SU-DHL-6 (cell line): ENCODE results near the gene BAHCC1.

Experiments
- H2AFZ ChIP-seq: fragments of 200-600 bp; sonication (generic); 2 replicates; pipeline ENCODE4 v1.6.1; 2014; ENCODE audit warnings: low read depth, mild to moderate bottlenecking, moderate library complexity, mixed read lengths, antibody characterized with exemption, low read length; ENCODE audit not compliant: severe bottlenecking
- H3F3A ChIP-seq: fragments of 200-600 bp; shearing (Covaris generic); 2 replicates; pipeline ENCODE4 v1.6.0; 2016; ENCODE audit warnings: antibody characterized with exemption, mild to moderate bottlenecking; ENCODE audit not compliant: insufficient read depth
- H3K27ac ChIP-seq: fragments of 200-600 bp; sonication (generic); 2 replicates; pipeline ENCODE4 v1.5.1; 2016; ENCODE audit warnings: low read depth, mild to moderate bottlenecking, low read length, moderate library complexity, mixed read lengths
- H3K27me3 ChIP-seq: fragments of 200-600 bp; sonication (generic), shearing (Covaris generic); 2 replicates; pipeline ENCODE4 v1.6.0; 2014; ENCODE audit warnings: mild to moderate bottlenecking, low read length
- H3K36me3 ChIP-seq: fragments of 200-600 bp; sonication (generic); 2 replicates; pipeline ENCODE4 v1.6.1; 2014; ENCODE audit warnings: mild to moderate bottlenecking, low read length, mixed read lengths
- H3K4me2 ChIP-seq: fragments of 300-600, 200-600 bp; shearing (Covaris generic), sonication (generic); 2 replicates; pipeline ENCODE4 v1.6.0; 2014; ENCODE audit warnings: low read length, low read depth, mild to moderate bottlenecking; ENCODE audit not compliant: poor library complexity, severe bottlenecking
- H3K4me3 ChIP-seq: fragments of 200-600 bp; sonication (generic); 2 replicates; pipeline ENCODE4 v1.5.1; 2014; ENCODE audit warnings: antibody characterized with exemption, low read length, mild to moderate bottlenecking, mixed read lengths; ENCODE audit not compliant: insufficient read depth, poor library complexity, severe bottlenecking
- H3K79me2 ChIP-seq: fragments of 200-600 bp; sonication (generic); 2 replicates; pipeline ENCODE4 v1.6.1; 2014; ENCODE audit warnings: mild to moderate bottlenecking, low read length, moderate library complexity; ENCODE audit not compliant: insufficient read depth
- H3K9ac ChIP-seq: fragments of 200-600 bp; sonication (generic); 2 replicates; pipeline ENCODE4 v1.7.0; 2014; ENCODE audit warnings: mild to moderate bottlenecking, low read length
- H3K9me2 ChIP-seq: fragments of 200-600 bp; sonication (generic); replicated peaks from 2 replicates; pipeline ENCODE4 v1.6.1; 2014; ENCODE audit warnings: low read length; ENCODE audit not compliant: insufficient read depth
- H3K9me3 ChIP-seq: fragments of 200-600 bp; sonication (generic); 2 replicates; pipeline ENCODE4 v1.6.1; 2014; ENCODE audit warnings: low read length, mixed read lengths; ENCODE audit not compliant: insufficient read depth
- H4K20me1 ChIP-seq: fragments of 200-600 bp; sonication (generic); 2 replicates; pipeline ENCODE4 v1.6.1; 2014; ENCODE audit warnings: low read depth, mild to moderate bottlenecking, antibody characterized with exemption, low read length, moderate library complexity, mixed read lengths
- CTCF ChIP-seq: fragments of 200-600 bp; sonication (generic); IDR thresholded peaks from one replicate; pipeline ENCODE4 v1.5.1; 2017; ENCODE audit warnings: antibody characterized with exemption, mild to moderate bottlenecking, low read length, moderate library complexity; ENCODE audit not compliant: insufficient read depth, poor library complexity, severe bottlenecking
- EZH2phosphoT487 ChIP-seq: fragments of 200-600 bp; sonication (generic), shearing (Covaris generic); conservative IDR thresholded peaks from 2 replicates; pipeline ENCODE4 v1.6.1; 2018; ENCODE audit warnings: mild to moderate bottlenecking, antibody characterized with exemption, low read length, moderate library complexity, mixed read lengths

Gene BAHCC1

GRCh38 chr17:81453712-81454111 lies 58.5 kb downstream of the BAHCC1 start:
- H3K9me3 ChIP-seq = no peaks in the 10 kb centered on the region
- H3K36me3 ChIP-seq = no peaks in the 10 kb centered on the region
- no peak overlapping the region for H2AFZ ChIP-seq
- TF ChIP-seq CTCF = no peak
- no peak for TF ChIP-seq EZH2phosphoT487
- no peaks in the 10 kb centered on the region for H4K20me1 ChIP-seq
- H3K4me3 ChIP-seq = no peak overlapping the region
- H3K4me2 ChIP-seq = no peak overlapping the region
- no peak overlapping the region for H3K27ac ChIP-seq
- H3K27me3 ChIP-seq = no peaks in the 10 kb centered on the region
- no peak overlapping the region for H3K9ac ChIP-seq
- H3K79me2 ChIP-seq = no peaks in the 10 kb centered on the region
- H3K9me2 ChIP-seq = no peaks in the 10 kb centered on the region
- H3F3A ChIP-seq = no peaks in the 10 kb centered on the region

GRCh38 chr17:81454473-81454872 lies 59.2 kb downstream of the BAHCC1 start:
- Histone ChIP-seq H3F3A (no peaks in the 10 kb centered on the region), H3K27ac (no peak overlapping the region), H2AFZ (no peak overlapping the region), H3K9ac (no peak overlapping the region), H4K20me1 (no peaks in the 10 kb centered on the region), H3K27me3 (no peaks in the 10 kb centered on the region), H3K9me2 (no peaks in the 10 kb centered on the region), H3K36me3 (no peaks in the 10 kb centered on the region), H3K4me2 (no peak overlapping the region), H3K4me3 (no peak overlapping the region), H3K9me3 (no peaks in the 10 kb centered on the region), H3K79me2 (no peaks in the 10 kb centered on the region)
- TF ChIP-seq CTCF (no peak), EZH2phosphoT487 (no peak)

- Histone ChIP-seq H3K4me3 (no peak overlapping the region), H4K20me1 (no peaks in the 10 kb centered on the region), H3K79me2 (no peaks in the 10 kb centered on the region), H3K27ac (no peak overlapping the region), H3K9ac (no peak overlapping the region), H3K36me3 (no peaks in the 10 kb centered on the region), H2AFZ (no peak overlapping the region), H3K4me2 (no peak overlapping the region), H3K9me3 (no peaks in the 10 kb centered on the region), H3F3A (no peaks in the 10 kb centered on the region), H3K9me2 (no peaks in the 10 kb centered on the region), H3K27me3 (no peaks in the 10 kb centered on the region)
- TF ChIP-seq EZH2phosphoT487 = no peak
Measured at GRCh38 chr17:81455387-81455786, 60.1 kb downstream of the BAHCC1 start.

GRCh38 chr17:81456091-81456490 lies 60.8 kb downstream of the BAHCC1 start:
- no peaks in the 10 kb centered on the region for H3K9me3 ChIP-seq
- no peaks in the 10 kb centered on the region for H3K27me3 ChIP-seq
- no peak overlapping the region for H3K27ac ChIP-seq
- H3F3A ChIP-seq = no peaks in the 10 kb centered on the region
- H3K9ac ChIP-seq = no peak overlapping the region
- H3K4me3 ChIP-seq = no peak overlapping the region
- no peak overlapping the region for H3K4me2 ChIP-seq
- no peak overlapping the region for H2AFZ ChIP-seq
- H3K79me2 ChIP-seq = no peaks in the 10 kb centered on the region
- H4K20me1 ChIP-seq = no peaks in the 10 kb centered on the region
- H3K36me3 ChIP-seq = no peaks in the 10 kb centered on the region
- no peaks in the 10 kb centered on the region for H3K9me2 ChIP-seq
- no peak for TF ChIP-seq CTCF
